IMR-90 (cell line): ENCODE data around the gene GDF15. TPM values are rescaled to one million over a fixed set of nuclear protein-coding genes. Genes with fewer than 3 reads are reported as not detected.

Experiments
- ATAC-seq: fragments of 200-7000 bp; cut with Tn5 transposase; 2 replicates; pipeline ENCODE4 v1.9.1; 2020; ENCODE audit warnings: low read depth, mild to moderate bottlenecking, moderate library complexity
- BruUV-seq: library from RNA; stranded (reverse); fragments of 400-500 nt; replicated peaks from 2 replicates; lab custom pipeline; 2021; lab: Mats Ljungman, UMichigan
- CTCF ChIA-PET: fragments of 300-600 bp; formaldehyde crosslinking; extraction: SDS; loops from one replicate; lab custom pipeline; 2021; ENCODE audit warnings: antibody characterized with exemption; lab: Yijun Ruan, JAX
- POLR2A ChIA-PET: fragments of 300-600 bp; sonication (Branson Sonifier 250); formaldehyde crosslinking; loops from one replicate; lab custom pipeline; 2022; ENCODE audit warnings: antibody characterized with exemption; ENCODE audit not compliant: unreplicated experiment; lab: Charles Lee
- DNase-seq: peaks from one replicate; pipeline ENCODE4 v3.0.0; 2013
- H2AFZ ChIP-seq: replicated peaks from 2 replicates; pipeline ENCODE3; 2013; ENCODE audit warnings: low read length, mild to moderate bottlenecking; ENCODE audit not compliant: poor library complexity
- H2AK5ac ChIP-seq: 2 replicates; pipeline ENCODE4 v1.6.1; 2013; ENCODE audit warnings: low read depth, low read length, inconsistent platforms
- H2AK9ac ChIP-seq: replicated peaks from 2 replicates; pipeline ENCODE3; 2013; ENCODE audit warnings: mild to moderate bottlenecking, low read depth, low read length, moderate library complexity; ENCODE audit not compliant: poor library complexity
- H2BK120ac ChIP-seq: 2 replicates; pipeline ENCODE4 v1.6.1; 2013; ENCODE audit warnings: low read depth, low read length, inconsistent platforms
- H2BK15ac ChIP-seq: 3 replicates; pipeline ENCODE4 v1.6.1; 2013; ENCODE audit warnings: low read depth, low read length, inconsistent platforms
- H2BK20ac ChIP-seq: 2 replicates; pipeline ENCODE4 v1.6.1; 2013; ENCODE audit warnings: low read depth, mild to moderate bottlenecking, inconsistent platforms, low read length, moderate library complexity
- H2BK5ac ChIP-seq: 2 replicates; pipeline ENCODE4 v1.6.1; 2013; ENCODE audit warnings: mild to moderate bottlenecking, low read depth, low read length, inconsistent platforms; ENCODE audit not compliant: poor library complexity, severe bottlenecking
- H3K14ac ChIP-seq: replicated peaks from 2 replicates; pipeline ENCODE4 v1.6.1; 2013; ENCODE audit warnings: low read depth, low read length, inconsistent platforms
- H3K18ac ChIP-seq: 2 replicates; pipeline ENCODE4 v1.6.1; 2013; ENCODE audit warnings: low read depth, low read length, control low read depth
- H3K23ac ChIP-seq: 2 replicates; pipeline ENCODE4 v1.6.1; 2013; ENCODE audit warnings: low read depth, low read length, inconsistent platforms
- H3K27ac ChIP-seq: 2 replicates; pipeline ENCODE4 v1.5.1; 2013; ENCODE audit warnings: mild to moderate bottlenecking, control low read depth, low read length; ENCODE audit not compliant: insufficient read depth
- H3K27me3 ChIP-seq: 2 replicates; pipeline ENCODE4 v1.6.1; 2013; ENCODE audit warnings: low read length; ENCODE audit not compliant: control insufficient read depth, insufficient read depth
- H3K36me3 ChIP-seq: 2 replicates; pipeline ENCODE4 v1.6.1; 2013; ENCODE audit warnings: low read length, mixed read lengths; ENCODE audit not compliant: control insufficient read depth, insufficient read depth
- H3K4ac ChIP-seq: 2 replicates; pipeline ENCODE4 v1.6.1; 2013; ENCODE audit warnings: low read depth, low read length, inconsistent platforms
- H3K4me1 ChIP-seq: 2 replicates; pipeline ENCODE4 v1.6.1; 2013; ENCODE audit warnings: low read length, mixed read lengths; ENCODE audit not compliant: control insufficient read depth, insufficient read depth
- H3K4me2 ChIP-seq: 2 replicates; pipeline ENCODE4 v1.6.1; 2013; ENCODE audit warnings: low read depth, mild to moderate bottlenecking, control low read depth, low read length, moderate library complexity
- H3K4me3 ChIP-seq: 2 replicates; pipeline ENCODE4 v1.5.1; 2013; ENCODE audit warnings: low read depth, mild to moderate bottlenecking, control low read depth, low read length, moderate library complexity; ENCODE audit not compliant: insufficient read depth
- H3K56ac ChIP-seq: 2 replicates; pipeline ENCODE4 v1.6.1; 2013; ENCODE audit warnings: low read length, inconsistent platforms; ENCODE audit not compliant: insufficient read depth; ENCODE audit errors: extremely low read depth
- H3K79me1 ChIP-seq, 2 experiments: 2 replicates each; pipeline ENCODE4 v1.6.1; 2013; ENCODE audit warnings: low read length in 2 of 2, inconsistent platforms in 1 of 2, low read depth in 1 of 2
- H3K9ac ChIP-seq: 2 replicates; pipeline ENCODE4 v1.6.1; 2013; ENCODE audit warnings: low read depth, low read length, control low read depth
- H3K9me1 ChIP-seq: 2 replicates; pipeline ENCODE4 v1.6.1; 2013; ENCODE audit warnings: low read length, inconsistent platforms; ENCODE audit not compliant: insufficient read depth
- H3K9me3 ChIP-seq: 2 replicates; pipeline ENCODE4 v1.6.1; 2013; ENCODE audit warnings: low read length; ENCODE audit not compliant: control insufficient read depth, insufficient read depth
- H4K20me1 ChIP-seq: 2 replicates; pipeline ENCODE4 v1.6.1; 2013; ENCODE audit warnings: low read length, inconsistent platforms; ENCODE audit not compliant: insufficient read depth
- H4K5ac ChIP-seq: 2 replicates; pipeline ENCODE4 v1.6.1; 2013; ENCODE audit warnings: mild to moderate bottlenecking, low read depth, low read length, control low read depth
- H4K8ac ChIP-seq, 2 experiments: 2 replicates each; pipeline ENCODE4 v1.6.1; 2013; ENCODE audit warnings: low read depth in 2 of 2, low read length in 2 of 2, control low read depth in 1 of 2, inconsistent platforms in 1 of 2
- H4K91ac ChIP-seq: 2 replicates; pipeline ENCODE4 v1.6.1; 2013; ENCODE audit warnings: low read depth, low read length, inconsistent platforms; ENCODE audit not compliant: insufficient read depth
- ELK1 ChIP-seq: fragments of 150-350 bp; IDR thresholded peaks from 2 replicates; pipeline ENCODE4 v1.6.1; 2016; ENCODE audit warnings: low read depth, mild to moderate bottlenecking, low read length, moderate library complexity, borderline replicate concordance
- WGBS, 2 experiments: methylation state at CpG; one replicate each; pipeline versions ENCODE4 v1.1.5 to v1.1.7; 2013; ENCODE audit warnings: missing lambda C conversion rate in 2 of 2; ENCODE audit not compliant: insufficient read length in 1 of 2; ENCODE audit errors: extremely low coverage in 2 of 2; 5-methylcytosine and 5-hydroxymethylcytosine counted together
- dilution Hi-C: fragments of 300-500 bp; cut with HindIII; formaldehyde crosslinking; loops from one replicate; pipeline ENCODE4 v1.14.3; 2018; ENCODE audit warnings: low sequenced_read_pairs; ENCODE audit not compliant: unreplicated experiment
- in situ Hi-C: fragments of 300-500 bp; cut with MboI; formaldehyde crosslinking; loops from 3 replicates; pipeline ENCODE4 v1.14.3; 2019; ENCODE audit warnings: low sequenced_read_pairs, inconsistent platforms, mixed read lengths
- intact Hi-C: fragments of 100-400 bp; cut with micrococcal nuclease; formaldehyde crosslinking; loops from 2 replicates; pipeline ENCODE4 v1.10.0; 2022
- polyA plus RNA-seq, 3 experiments: library from polyadenylated mRNA; depleted of rRNA; stranded (reverse); fragments of >200 nt; gene quantifications; 2 replicates each; pipeline ENCODE4 v1.2.3, GENCODE V29; 2012; ENCODE audit warnings: low replicate concordance in 1 of 3
- total RNA-seq: library from RNA; depleted of rRNA; stranded (reverse); fragments of >200 nt; gene quantifications from 2 replicates; pipeline ENCODE4 v1.2.3, GENCODE V29; 2012
- TF ChIP-seq, protein P1 (sequence below): conservative IDR thresholded peaks from 2 replicates; pipeline ENCODE4 v1.5.1; 2012; ENCODE audit warnings: mild to moderate bottlenecking, low read depth, low read length, improper control_type of control experiment

The GDF15 gene
- total and polyA plus RNA-seq, 2 of the 4 experiments (the other 2 are of a cell fraction): 5.6 to 49.8 TPM

DNA sequence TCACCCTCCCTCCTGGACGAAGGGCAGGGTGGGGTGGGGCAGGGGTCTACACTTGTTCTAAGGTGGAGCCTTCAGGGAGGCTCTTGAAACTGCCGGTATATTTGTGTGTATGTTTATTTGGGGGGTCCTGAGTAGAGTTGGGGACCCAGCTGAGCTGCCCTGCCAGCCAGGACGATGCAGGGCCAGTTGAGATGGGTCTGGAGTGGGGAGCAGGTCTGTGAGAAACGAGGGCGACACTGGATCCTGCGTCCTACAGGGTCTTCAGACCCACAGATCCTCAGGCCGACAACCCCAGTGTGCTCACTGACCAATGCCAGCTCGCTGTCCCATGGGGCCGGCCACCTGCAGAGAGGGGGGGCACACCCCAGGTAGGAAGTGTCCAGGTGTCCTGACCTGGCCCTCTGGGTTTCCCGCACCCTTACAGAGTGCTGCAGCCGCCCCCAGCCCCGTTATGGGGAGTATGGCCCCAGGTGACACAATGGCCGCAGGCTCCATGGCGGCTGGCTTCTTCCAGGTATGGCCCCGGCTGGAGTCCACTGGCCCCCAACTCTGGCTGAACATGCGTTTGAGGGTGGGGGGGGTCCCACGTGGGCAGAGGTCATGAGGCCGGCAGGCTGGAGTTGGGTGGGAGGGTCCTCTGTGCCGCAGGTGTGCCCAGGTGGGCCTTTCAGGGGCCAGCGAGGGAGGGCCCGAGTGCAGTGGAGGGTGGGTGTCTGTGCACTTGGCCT is 44.6 kb downstream of the GDF15 start:
- Histone ChIP-seq H4K8ac (no peak overlapping the region), H3K4me3 (no peak overlapping the region), H3K56ac (no peak overlapping the region), H4K5ac (no peak overlapping the region), H3K79me1 (peaks cover 5 to 51% of the 10 kb centered on the region in 2 experiments; a peak in 3 of 4 replicates), H2AFZ (no peak overlapping the region), H3K27me3 (no peaks in the 10 kb centered on the region), H3K9me1 (peaks cover 12% of the 10 kb centered on the region), H3K9me3 (no peaks in the 10 kb centered on the region), H3K27ac (no peak overlapping the region), H3K4me2 (no peak overlapping the region), H2BK20ac (no peak overlapping the region), H3K36me3 (peaks cover 6% of the 10 kb centered on the region; the same call in 1 of the 2 replicates), H3K4ac (no peak overlapping the region), H2AK5ac (no peak overlapping the region; the same call in 1 of the 2 replicates), H2AK9ac (no peak overlapping the region), H2BK15ac (no peak overlapping the region), H3K18ac (no peak overlapping the region), H3K14ac (no peak overlapping the region), H3K9ac (no peak overlapping the region), H4K20me1 (peaks cover 31% of the 10 kb centered on the region), H3K4me1 (peaks cover 17% of the 10 kb centered on the region), H3K23ac (no peak overlapping the region), H2BK5ac (no peak overlapping the region), H4K91ac (no peak overlapping the region), H2BK120ac (no peak overlapping the region)
- POLR2A ChIA-PET: interaction anchor here (1.0 kb wide), 1 partner anchor 9 kb away, joined by 3 read pairs; no protein-coding TSS in a partner anchor
- 81% methylated on average over 8 of the region's 21 CpGs; no CpG with 5 or more reads in 1 of the 2 experiments for WGBS, 2 experiments
- ATAC-seq (no peak), DNase-seq (no peak)
- no peak for TF ChIP-seq ELK1
- TF ChIP-seq, protein P1, sequence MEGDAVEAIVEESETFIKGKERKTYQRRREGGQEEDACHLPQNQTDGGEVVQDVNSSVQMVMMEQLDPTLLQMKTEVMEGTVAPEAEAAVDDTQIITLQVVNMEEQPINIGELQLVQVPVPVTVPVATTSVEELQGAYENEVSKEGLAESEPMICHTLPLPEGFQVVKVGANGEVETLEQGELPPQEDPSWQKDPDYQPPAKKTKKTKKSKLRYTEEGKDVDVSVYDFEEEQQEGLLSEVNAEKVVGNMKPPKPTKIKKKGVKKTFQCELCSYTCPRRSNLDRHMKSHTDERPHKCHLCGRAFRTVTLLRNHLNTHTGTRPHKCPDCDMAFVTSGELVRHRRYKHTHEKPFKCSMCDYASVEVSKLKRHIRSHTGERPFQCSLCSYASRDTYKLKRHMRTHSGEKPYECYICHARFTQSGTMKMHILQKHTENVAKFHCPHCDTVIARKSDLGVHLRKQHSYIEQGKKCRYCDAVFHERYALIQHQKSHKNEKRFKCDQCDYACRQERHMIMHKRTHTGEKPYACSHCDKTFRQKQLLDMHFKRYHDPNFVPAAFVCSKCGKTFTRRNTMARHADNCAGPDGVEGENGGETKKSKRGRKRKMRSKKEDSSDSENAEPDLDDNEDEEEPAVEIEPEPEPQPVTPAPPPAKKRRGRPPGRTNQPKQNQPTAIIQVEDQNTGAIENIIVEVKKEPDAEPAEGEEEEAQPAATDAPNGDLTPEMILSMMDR: no peak
- dilution Hi-C loops: no loop called here
- intact Hi-C loops: no loop called here
- no TSS peak for BruUV-seq
- in situ Hi-C loops: no loop called here
- CTCF ChIA-PET: no interaction called here
